Cardiac fibroblast (primary cell): Measurements from ENCODE around the gene ROR2.
"Not testable (repeated sequence)": the region's sequence is repeated elsewhere in the genome, so short reads cannot be mapped to it uniquely, and the experiment has no call there.

Experiments used
- DNase-seq, 2 donors: peaks; one replicate each; pipeline versions ENCODE4 v3.0.0 to v3.0.0-alpha.2; 2010; ENCODE audit warnings: low read depth in 2 of 2
- H3K4me3 ChIP-seq, 2 donors: replicated peaks in 1 of 2; 1 replicate in 1 of 2; 2 replicates in 1 of 2; pipeline ENCODE4 v1.5.1; 2011; ENCODE audit warnings: low read depth in 2 of 2, low read length in 2 of 2, mild to moderate bottlenecking in 2 of 2, moderate library complexity in 1 of 2
- TF ChIP-seq, protein P1 (sequence below): IDR thresholded peaks from one replicate; pipeline ENCODE4 v1.5.1; 2011; ENCODE audit warnings: low read depth, mild to moderate bottlenecking, low read length, inconsistent platforms

ROR2 gene

DNA sequence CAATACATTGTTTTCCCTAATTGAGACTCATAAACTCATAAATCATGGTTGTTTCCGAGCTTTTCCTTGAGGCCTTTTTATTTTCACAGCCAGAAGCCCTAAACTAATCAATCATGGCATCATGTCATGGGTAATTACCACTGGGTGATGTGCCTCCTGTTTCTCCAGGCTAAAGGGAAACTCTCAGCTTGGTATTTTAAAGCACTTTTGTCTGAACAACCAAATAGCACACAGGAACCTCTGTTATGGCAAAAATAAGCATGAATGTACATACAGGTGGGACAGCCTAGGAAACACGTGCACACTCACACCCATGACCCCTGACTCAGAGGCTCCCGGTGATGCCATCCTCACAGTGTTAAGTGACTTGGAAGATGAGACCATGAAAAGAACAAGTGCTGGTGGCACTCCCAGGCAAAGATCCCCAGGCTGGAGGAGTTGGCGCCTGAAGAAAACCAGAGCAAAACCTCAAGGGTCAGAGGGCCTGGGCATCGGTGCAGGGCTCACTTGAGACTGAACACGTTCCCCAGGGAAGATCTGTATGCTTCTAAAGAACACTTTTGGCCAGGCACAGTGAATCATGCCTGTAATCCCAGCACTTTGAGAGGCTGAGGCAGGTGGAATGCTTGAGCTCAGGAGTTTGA, 154.3 kb downstream of the ROR2 start:
- no peak overlapping the region for H3K4me3 ChIP-seq
- TF ChIP-seq, protein P1, sequence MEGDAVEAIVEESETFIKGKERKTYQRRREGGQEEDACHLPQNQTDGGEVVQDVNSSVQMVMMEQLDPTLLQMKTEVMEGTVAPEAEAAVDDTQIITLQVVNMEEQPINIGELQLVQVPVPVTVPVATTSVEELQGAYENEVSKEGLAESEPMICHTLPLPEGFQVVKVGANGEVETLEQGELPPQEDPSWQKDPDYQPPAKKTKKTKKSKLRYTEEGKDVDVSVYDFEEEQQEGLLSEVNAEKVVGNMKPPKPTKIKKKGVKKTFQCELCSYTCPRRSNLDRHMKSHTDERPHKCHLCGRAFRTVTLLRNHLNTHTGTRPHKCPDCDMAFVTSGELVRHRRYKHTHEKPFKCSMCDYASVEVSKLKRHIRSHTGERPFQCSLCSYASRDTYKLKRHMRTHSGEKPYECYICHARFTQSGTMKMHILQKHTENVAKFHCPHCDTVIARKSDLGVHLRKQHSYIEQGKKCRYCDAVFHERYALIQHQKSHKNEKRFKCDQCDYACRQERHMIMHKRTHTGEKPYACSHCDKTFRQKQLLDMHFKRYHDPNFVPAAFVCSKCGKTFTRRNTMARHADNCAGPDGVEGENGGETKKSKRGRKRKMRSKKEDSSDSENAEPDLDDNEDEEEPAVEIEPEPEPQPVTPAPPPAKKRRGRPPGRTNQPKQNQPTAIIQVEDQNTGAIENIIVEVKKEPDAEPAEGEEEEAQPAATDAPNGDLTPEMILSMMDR, result no peak
- peak in 1 of 2 donors; percentile 21 for DNase-seq

DNA sequence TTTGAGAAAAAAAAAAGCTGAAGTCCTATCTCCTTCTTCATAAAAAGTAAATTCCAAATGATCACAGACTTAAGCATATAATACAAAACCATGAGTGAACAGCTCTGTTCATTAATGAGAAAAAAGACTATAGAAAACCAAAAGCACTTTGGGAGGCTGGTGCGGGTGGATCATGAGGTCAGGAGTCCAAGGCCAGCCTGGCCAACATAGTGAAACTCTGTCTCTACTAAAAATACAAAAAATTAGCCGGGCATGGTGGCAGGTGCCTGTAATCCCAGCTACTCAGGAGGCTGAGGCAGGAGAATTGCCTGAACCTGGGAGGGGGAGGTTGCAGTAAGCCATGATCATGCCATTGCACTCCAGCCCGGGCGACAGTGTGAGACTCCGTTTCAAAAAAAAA, 156.7 kb downstream of the ROR2 start:
- H3K4me3 ChIP-seq, DNase-seq: not testable (repeated sequence)

DNA sequence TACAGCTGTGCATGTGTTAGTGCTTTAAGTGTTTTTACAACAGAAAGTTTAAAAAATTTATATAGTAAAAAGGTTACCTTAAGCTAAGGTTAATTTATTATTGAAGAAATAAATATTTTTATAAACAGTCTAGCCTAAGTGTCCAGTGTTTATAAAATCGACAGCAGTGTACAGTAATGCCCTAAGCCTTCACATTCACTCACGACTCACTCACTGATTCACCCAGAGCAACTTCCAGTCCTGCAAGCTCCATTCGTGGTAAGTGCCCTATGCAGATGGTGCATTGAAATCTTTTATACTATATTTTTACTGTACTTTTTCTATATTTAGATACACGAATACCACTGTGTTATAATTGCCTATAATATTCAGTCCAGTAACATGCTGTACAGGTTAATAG, 159.1 kb downstream of the ROR2 start:
- peak in 1 of 2 donors; percentile 17 for DNase-seq
- TF ChIP-seq, protein P1, result no peak

DNA sequence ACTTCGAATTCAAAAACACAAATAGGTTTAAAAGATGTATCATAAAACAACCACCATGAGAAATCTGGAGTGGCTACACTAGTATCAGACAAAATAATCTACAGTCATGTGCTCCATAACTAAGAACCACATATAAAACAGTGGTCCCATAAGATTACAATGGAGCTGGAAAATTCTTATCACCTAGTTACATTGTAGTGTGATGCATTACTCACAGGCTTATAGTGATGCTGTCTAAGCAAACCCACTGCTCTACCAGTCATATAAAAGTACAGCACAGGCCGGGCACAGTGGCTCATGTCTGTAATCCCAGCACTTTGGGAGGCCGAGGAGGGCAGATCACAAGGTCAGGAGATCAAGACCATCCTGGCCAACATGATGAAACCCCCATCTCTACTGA, 160.1 kb downstream of the ROR2 start:
- DNase-seq, result peak in 1 of 2 donors; percentile 31
- no peak overlapping the region for H3K4me3 ChIP-seq
- TF ChIP-seq, protein P1, result no peak

More for the DNA sequence above, 159.1 kb downstream of the ROR2 start:
- no peak overlapping the region for H3K4me3 ChIP-seq

DNA sequence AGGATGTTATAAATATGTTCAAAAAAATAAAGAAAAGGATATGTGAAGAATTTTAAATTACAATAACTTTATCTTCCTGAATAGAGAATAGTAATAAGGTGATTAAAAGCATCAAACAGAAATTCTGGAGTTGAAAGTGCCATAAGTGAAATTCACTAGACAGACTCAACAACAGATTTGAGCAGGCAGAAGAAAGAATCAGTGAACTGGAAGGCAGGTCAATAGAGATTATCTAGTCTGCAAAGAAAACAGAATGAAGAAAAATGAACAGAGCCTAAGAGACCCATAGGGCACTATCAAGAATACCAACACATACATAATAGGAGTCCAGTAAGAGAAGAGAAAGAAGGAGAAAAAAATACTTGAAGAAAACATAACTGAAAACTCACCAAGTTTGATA, 162.1 kb downstream of the ROR2 start:
- no peak overlapping the region for H3K4me3 ChIP-seq
- TF ChIP-seq, protein P1, result no peak
- no peak for DNase-seq

DNA sequence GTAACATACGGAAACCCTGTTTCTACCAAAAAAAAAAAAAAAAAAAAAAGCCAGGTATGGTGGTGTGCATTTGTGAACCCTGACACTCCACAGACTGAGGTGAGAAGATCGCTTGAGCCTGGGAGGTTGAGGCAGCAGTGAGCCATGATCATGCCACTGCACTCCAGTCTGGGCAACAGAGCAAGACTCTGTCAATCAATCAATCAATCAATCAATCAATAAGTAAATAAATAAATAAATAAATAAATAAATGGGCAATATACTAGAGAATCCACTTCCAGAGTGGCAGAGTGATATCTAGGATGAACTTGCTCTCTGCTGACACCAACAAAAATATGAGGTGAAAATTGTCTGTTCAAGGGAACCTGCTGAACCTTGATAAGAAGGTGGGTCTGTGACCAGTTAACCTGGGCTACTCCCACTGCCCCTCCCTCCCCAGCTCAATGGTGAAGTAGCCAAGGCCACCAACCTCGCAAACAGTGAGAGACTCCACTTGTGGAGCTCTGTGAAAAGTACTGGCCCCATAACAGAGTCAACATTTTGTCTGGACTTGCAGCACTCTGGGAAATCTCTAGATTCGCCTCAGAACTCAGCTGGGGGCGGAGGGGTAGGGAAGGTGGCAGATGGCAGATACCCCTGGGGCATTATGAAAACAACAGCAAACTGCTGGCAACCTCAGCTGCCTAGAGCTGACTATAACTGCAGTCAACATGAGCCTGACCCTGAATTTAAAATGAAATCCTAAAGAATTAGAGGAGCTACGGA, 163.7 kb downstream of the ROR2 start:
- TF ChIP-seq, protein P1, result no peak
- no peak overlapping the region for H3K4me3 ChIP-seq
- DNase-seq, result no peak

DNA sequence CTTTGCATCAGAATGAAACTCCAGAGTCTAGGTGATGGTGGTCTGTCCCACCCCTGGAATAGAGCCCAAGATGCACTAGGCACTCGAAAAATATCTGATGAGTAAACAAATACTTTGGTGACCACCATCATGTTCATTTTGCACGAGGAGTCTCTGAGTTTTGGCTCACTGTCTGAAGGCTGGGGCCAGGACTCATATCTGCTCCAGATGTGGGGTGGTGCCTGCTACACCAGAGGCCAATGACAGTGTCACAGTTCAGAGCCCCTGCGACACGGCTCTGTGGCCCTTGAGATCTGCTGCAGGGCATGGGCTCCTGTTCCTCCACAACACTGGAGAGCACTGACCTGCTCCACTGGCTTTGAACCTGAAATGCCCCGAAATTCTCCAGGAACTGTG, 164.6 kb downstream of the ROR2 start:
- TF ChIP-seq, protein P1, result no peak
- no peak for DNase-seq
- H3K4me3 ChIP-seq, result no peak overlapping the region
